ENCODE data around the gene SLC2A10.
A peak's percentile ranks its signal among the peaks of the same experiment; 100 is the strongest.

Gene SLC2A10

GRCh38 chr20:46756419-46756818, 47.0 kb downstream of the SLC2A10 start:
- no peak for TF ChIP-seq CTCF (conservative IDR thresholded peaks at IDR 0.05)
- H3K27ac ChIP-seq = no peak overlapping the region

- TF ChIP-seq CTCF (conservative IDR thresholded peaks at IDR 0.05) = no peak
- H3K27ac ChIP-seq = no peak overlapping the region
Observed at GRCh38 chr20:46757135-46757534, 47.7 kb downstream of the SLC2A10 start.

GRCh38 chr20:46757754-46758678, 48.6 kb downstream of the SLC2A10 start:
- H3K27ac ChIP-seq = peak overlapping the region; percentile 24; the same call in 1 of the 2 replicates
- TF ChIP-seq CTCF (conservative IDR thresholded peaks at IDR 0.05) = peak; percentile 98

- peak overlapping the region; percentile 24; the same call in 1 of the 2 replicates for H3K27ac ChIP-seq
- no peak; the same call in 1 of the 2 replicates for TF ChIP-seq CTCF (conservative IDR thresholded peaks at IDR 0.05)
Observed at GRCh38 chr20:46758929-46759669, 49.6 kb downstream of the SLC2A10 start.

GRCh38 chr20:46761566-46761965, 52.1 kb downstream of the SLC2A10 start:
- TF ChIP-seq CTCF (conservative IDR thresholded peaks at IDR 0.05) = no peak
- no peak overlapping the region for H3K27ac ChIP-seq

- H3K27ac ChIP-seq = no peak overlapping the region
- no peak for TF ChIP-seq CTCF (conservative IDR thresholded peaks at IDR 0.05)
Observed at GRCh38 chr20:46764068-46764467, 54.6 kb downstream of the SLC2A10 start.

- TF ChIP-seq CTCF (conservative IDR thresholded peaks at IDR 0.05) = no peak
- peak overlapping the region; percentile 6; the same call in 1 of the 2 replicates for H3K27ac ChIP-seq
Observed at GRCh38 chr20:46765506-46766120, 56.2 kb downstream of the SLC2A10 start.

Data from VCaP (cell line).